Testis (tissue), 2 donors: ENCODE results near the gene ACSL4.

ENCODE experiments used
- CTCF ChIP-seq, 3 experiments: fragments of 450-650 bp in 2 of 3; fragments of 200-600 bp in 1 of 3; sonication (generic) in 1 of 3; IDR thresholded peaks; one replicate each; pipeline ENCODE4 v1.5.1; 2016 to 2019; ENCODE audit warnings: antibody characterized with exemption in 3 of 3, mild to moderate bottlenecking in 2 of 3, moderate library complexity in 1 of 3
- POLR2A ChIP-seq: fragments of 450-650 bp; IDR thresholded peaks from one replicate; pipeline ENCODE4 v1.6.1; 2017; ENCODE audit warnings: antibody characterized with exemption, mild to moderate bottlenecking, moderate library complexity

- TF ChIP-seq POLR2A (no peak), CTCF (IDR thresholded peaks at IDR 0.05) (no peak)
Measured at GRCh38 chrX:109707319-109707718, 25.7 kb downstream of the ACSL4 start.
